H1 (cell line): Measurements from ENCODE around the gene RPS3. TPM values are rescaled to one million over a fixed set of nuclear protein-coding genes. Genes with fewer than 3 reads are reported as not detected.

Experiments used
- CTCF ChIA-PET: fragments of 300-600 bp; sonication (Branson Sonifier 250); formaldehyde crosslinking; loops from one replicate; lab custom pipeline; 2021; ENCODE audit not compliant: partially characterized antibody; lab: Charles Lee
- POLR2A ChIA-PET: fragments of 300-600 bp; sonication (Branson Sonifier 250); formaldehyde crosslinking; loops from one replicate; lab custom pipeline; 2021; ENCODE audit warnings: inconsistent platforms; ENCODE audit not compliant: partially characterized antibody; lab: Charles Lee
- DNase-seq, 2 experiments: peaks; one replicate each; pipeline versions ENCODE4 v3.0.0 to v3.0.0-alpha.2; 2010 to 2022; ENCODE audit warnings: low spot score in 2 of 2, low read depth in 1 of 2, mixed read lengths in 1 of 2
- FAIRE-seq: peaks from 2 replicates; lab custom pipeline; 2011; peaks lifted over from hg19 to GRCh38; lab: Jason Lieb, UNC
- H2AFZ ChIP-seq: 2 replicates; pipeline ENCODE4 v1.8.1; 2012; ENCODE audit warnings: low read length, inconsistent platforms
- H2AK5ac ChIP-seq: 2 replicates; pipeline ENCODE4 v1.6.1; 2013; ENCODE audit warnings: low read depth, low read length
- H2BK120ac ChIP-seq: replicated peaks from 2 replicates; pipeline ENCODE3; 2013; ENCODE audit warnings: low read depth, low read length, inconsistent platforms
- H2BK12ac ChIP-seq: 2 replicates; pipeline ENCODE4 v1.6.1; 2013; ENCODE audit warnings: low read depth, low read length
- H2BK15ac ChIP-seq: 2 replicates; pipeline ENCODE4 v1.6.1; 2013; ENCODE audit warnings: low read length
- H2BK20ac ChIP-seq: 2 replicates; pipeline ENCODE4 v1.6.1; 2013; ENCODE audit warnings: low read length
- H2BK5ac ChIP-seq: 2 replicates; pipeline ENCODE4 v1.6.1; 2013; ENCODE audit warnings: low read depth, low read length
- H3K14ac ChIP-seq: 2 replicates; pipeline ENCODE4 v1.6.1; 2013; ENCODE audit warnings: inconsistent platforms; ENCODE audit not compliant: insufficient read length
- H3K18ac ChIP-seq: 2 replicates; pipeline ENCODE4 v1.6.1; 2013; ENCODE audit warnings: low read length; ENCODE audit errors: extremely low read depth
- H3K23ac ChIP-seq: 2 replicates; pipeline ENCODE4 v1.6.1; 2013; ENCODE audit warnings: inconsistent platforms; ENCODE audit not compliant: insufficient read length
- H3K23me2 ChIP-seq: 2 replicates; pipeline ENCODE4 v1.6.1; 2013; ENCODE audit warnings: low read depth, low read length
- H3K27ac ChIP-seq: 2 replicates; pipeline ENCODE4 v1.6.1; 2011; ENCODE audit warnings: low read depth, low read length, inconsistent platforms
- H3K27me3 ChIP-seq, 4 experiments: replicated peaks in 1 of 4; 1 replicate in 1 of 4; 2 replicates in 3 of 4; pipeline versions ENCODE4 v1.6.1 to v1.8.1; 2011 to 2013; ENCODE audit warnings: low read length in 3 of 4, mild to moderate bottlenecking in 3 of 4, inconsistent platforms in 2 of 4, mixed read lengths in 2 of 4, moderate library complexity in 1 of 4; ENCODE audit not compliant: control insufficient read depth in 3 of 4, insufficient read depth in 3 of 4; ENCODE audit errors: extremely low read depth in 1 of 4
- H3K36me3 ChIP-seq, 4 experiments: 2 replicates each; pipeline versions ENCODE4 v1.6.1 to v1.8.1; 2011 to 2013; ENCODE audit warnings: mild to moderate bottlenecking in 4 of 4, low read length in 3 of 4, moderate library complexity in 2 of 4, control low read depth in 1 of 4, inconsistent platforms in 1 of 4; ENCODE audit not compliant: insufficient read depth in 4 of 4, control insufficient read depth in 2 of 4
- H3K4ac ChIP-seq: replicated peaks from 2 replicates; pipeline ENCODE3; 2013; ENCODE audit warnings: low read length, low read depth, mixed read lengths, inconsistent platforms; ENCODE audit not compliant: insufficient read length
- H3K4me1 ChIP-seq, 4 experiments: replicated peaks in 1 of 4; 1 replicate in 1 of 4; 2 replicates in 3 of 4; pipeline versions ENCODE4 v1.6.1 to v1.8.1; 2011 to 2013; ENCODE audit warnings: low read length in 3 of 4, inconsistent platforms in 2 of 4, mixed read lengths in 1 of 4; ENCODE audit not compliant: insufficient read depth in 4 of 4, control insufficient read depth in 3 of 4
- H3K4me2 ChIP-seq, 2 experiments: 2 replicates each; pipeline versions ENCODE4 v1.6.1 to v1.8.1; 2011 to 2013; ENCODE audit warnings: low read depth in 2 of 2, low read length in 2 of 2, control low read depth in 1 of 2, inconsistent platforms in 1 of 2, mild to moderate bottlenecking in 1 of 2; ENCODE audit not compliant: insufficient read depth in 1 of 2
- H3K4me3 ChIP-seq, 4 experiments: fragments of 200-600, 300-600 bp in 1 of 4; sonication (generic), shearing (Covaris generic), sonication (Bioruptor Twin) in 1 of 4; 2 replicates each; pipeline versions ENCODE4 v1.5.1 to v1.8.1; 2011 to 2016; ENCODE audit warnings: low read length in 4 of 4, low read depth in 3 of 4, control low read depth in 2 of 4, inconsistent platforms in 2 of 4, mild to moderate bottlenecking in 2 of 4, mixed read lengths in 1 of 4, moderate library complexity in 1 of 4; ENCODE audit not compliant: insufficient read depth in 2 of 4; ENCODE audit errors: extremely low read depth in 1 of 4
- H3K56ac ChIP-seq: replicated peaks from 2 replicates; pipeline ENCODE3; 2013; ENCODE audit warnings: low read depth, mild to moderate bottlenecking, mixed read lengths, low read length, inconsistent platforms; ENCODE audit not compliant: insufficient read length
- H3K79me1 ChIP-seq: 2 replicates; pipeline ENCODE4 v1.6.1; 2013; ENCODE audit warnings: low read depth, low read length, control low read depth
- H3K79me2 ChIP-seq, 2 experiments: 2 replicates each; pipeline versions ENCODE4 v1.6.1 to v1.8.1; 2012 to 2013; ENCODE audit warnings: low read length in 2 of 2, mild to moderate bottlenecking in 2 of 2, inconsistent platforms in 1 of 2; ENCODE audit not compliant: insufficient read depth in 2 of 2, control insufficient read depth in 1 of 2
- H3K9ac ChIP-seq, 4 experiments: replicated peaks in 1 of 4; 1 replicate in 1 of 4; 2 replicates in 3 of 4; pipeline versions ENCODE4 v1.6.1 to v1.8.1; 2011 to 2013; ENCODE audit warnings: low read depth in 3 of 4, low read length in 3 of 4, control low read depth in 2 of 4, mild to moderate bottlenecking in 2 of 4, moderate library complexity in 2 of 4, inconsistent platforms in 1 of 4; ENCODE audit errors: extremely low read depth in 1 of 4
- H3K9me3 ChIP-seq, 2 experiments: 2 replicates each; pipeline versions ENCODE4 v1.6.1 to v1.8.1; 2012 to 2013; ENCODE audit warnings: mild to moderate bottlenecking in 2 of 2, moderate library complexity in 2 of 2, control low read depth in 1 of 2, inconsistent platforms in 1 of 2, low read depth in 1 of 2, low read length in 1 of 2, mixed read lengths in 1 of 2; ENCODE audit not compliant: insufficient read depth in 2 of 2
- H4K20me1 ChIP-seq, 2 experiments: replicated peaks in 1 of 2; 2 replicates each; pipeline versions ENCODE3 to v1.8.1; 2011 to 2013; ENCODE audit warnings: inconsistent platforms in 2 of 2, low read length in 2 of 2, mild to moderate bottlenecking in 1 of 2; ENCODE audit not compliant: insufficient read depth in 2 of 2, control insufficient read depth in 1 of 2
- H4K5ac ChIP-seq: 2 replicates; pipeline ENCODE4 v1.6.1; 2013; ENCODE audit warnings: low read length, low read depth, mixed read lengths, inconsistent platforms; ENCODE audit not compliant: insufficient read length
- H4K8ac ChIP-seq: 2 replicates; pipeline ENCODE4 v1.8.0; 2013; ENCODE audit warnings: mild to moderate bottlenecking, moderate library complexity, low read length, inconsistent platforms; ENCODE audit not compliant: insufficient read depth; ENCODE audit errors: extremely low read depth
- H4K91ac ChIP-seq: replicated peaks from 2 replicates; pipeline ENCODE3; 2013; ENCODE audit warnings: low read length, mixed read lengths, inconsistent platforms; ENCODE audit not compliant: insufficient read length
- ASH2L ChIP-seq: fragments of 200-600, 300-600 bp; sonication (generic); IDR thresholded peaks from one replicate; pipeline ENCODE4 v1.7.1; 2017; ENCODE audit warnings: low read length
- KDM4A ChIP-seq: IDR thresholded peaks from one replicate; pipeline ENCODE4 v1.7.1; 2012; ENCODE audit warnings: low read depth, mild to moderate bottlenecking, moderate library complexity, low read length, inconsistent platforms; ENCODE audit not compliant: severe bottlenecking
- TBP ChIP-seq: IDR thresholded peaks from 2 replicates; pipeline ENCODE4 v1.6.1; 2011; ENCODE audit warnings: low read depth, low read length, improper control_type of control experiment
- WGBS, 2 experiments: shearing (Covaris generic) in 1 of 2; methylation state at CpG; one replicate each; pipeline versions ENCODE4 v1.1.6 to v1.1.7; 2013 to 2015; ENCODE audit warnings: low lambda C conversion rate in 2 of 2, mixed read lengths in 2 of 2, inconsistent platforms in 1 of 2, low coverage in 1 of 2, missing lambda C conversion rate in 1 of 2; ENCODE audit not compliant: insufficient replicate concordance in 2 of 2, insufficient coverage in 1 of 2, insufficient read length in 1 of 2; ENCODE audit errors: extremely low coverage in 1 of 2, missing lambda C conversion rate in 1 of 2; 5-methylcytosine and 5-hydroxymethylcytosine counted together
- polyA plus RNA-seq, 7 experiments: library from polyadenylated mRNA; depleted of rRNA in 3 of 7; stranded (reverse) in 5 of 7; unstranded in 2 of 7; fragments of >200 nt in 5 of 7; fragments of 200-250 nt in 2 of 7; gene quantifications; 1 replicate in 5 of 7; 2 replicates in 1 of 7; 4 replicates in 1 of 7; pipeline versions ENCODE4 v1.2.1 to v1.2.3, GENCODE V29; 2011 to 2013; ENCODE audit warnings: missing spikeins in 2 of 7, mixed read lengths in 2 of 7
- total RNA-seq: library from RNA; stranded (reverse); fragmentation: NEBNext Ultra II Directional; extraction: Animal tissue kit (Norgen Biotek cat#: 25700); gene quantifications from 2 replicates; pipeline ENCODE4 v1.2.1, GENCODE V29; 2021

RPS3 gene
- total and polyA plus RNA-seq, 2 of the 8 experiments (the other 6 are each of a cell fraction or from before 2014, with no cell fraction given), result 3,813 to 4,194 TPM

DNA sequence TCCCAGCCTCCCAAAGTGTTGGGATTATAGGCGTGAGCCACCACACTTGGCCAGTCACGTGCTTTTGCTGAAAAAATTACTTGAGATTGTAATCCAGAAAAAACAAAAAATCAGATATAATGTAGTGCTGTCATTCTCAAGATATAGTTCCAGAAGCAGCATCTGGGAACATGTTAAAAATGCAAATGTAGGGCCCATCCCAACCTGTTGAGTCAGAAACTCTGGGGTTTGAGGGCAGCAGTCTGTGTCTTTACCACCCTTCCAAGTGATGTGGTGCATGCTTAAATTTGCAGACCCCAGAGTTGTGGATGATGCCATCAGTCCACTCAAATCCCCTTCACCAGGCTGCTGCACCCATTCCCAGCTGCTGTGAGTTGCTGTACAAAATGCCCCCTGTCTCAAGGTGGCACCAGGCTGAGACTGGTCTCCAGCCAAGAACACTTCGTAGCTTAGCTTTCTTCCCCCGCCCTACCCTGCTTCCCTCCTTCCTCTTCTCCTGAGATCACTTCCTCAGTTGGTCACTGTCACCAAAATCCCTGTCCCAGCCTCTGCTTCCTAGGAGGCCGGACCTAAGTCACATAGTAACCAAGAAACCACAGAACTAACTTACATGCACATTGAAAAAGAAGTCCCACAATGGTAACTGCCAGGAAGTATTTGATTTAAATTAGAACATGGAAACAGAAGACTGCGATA lies 29.6 kb upstream of the RPS3 start:
- no peak overlapping the region for H4K8ac ChIP-seq
- H3K4me1 ChIP-seq, result no peaks in the 10 kb centered on the region
- no peak overlapping the region for H2AK5ac ChIP-seq
- no peaks in the 10 kb centered on the region for H3K79me1 ChIP-seq
- no peak overlapping the region for H2BK15ac ChIP-seq
- no peak overlapping the region for H3K27ac ChIP-seq
- FAIRE-seq (no peak), DNase-seq (no peak)
- H2AFZ ChIP-seq, result no peak overlapping the region
- H3K23me2 ChIP-seq, result no peaks in the 10 kb centered on the region
- no peak overlapping the region for H3K14ac ChIP-seq
- H4K20me1 ChIP-seq, result no peaks in the 10 kb centered on the region
- no peaks in the 10 kb centered on the region for H3K79me2 ChIP-seq
- H3K36me3 ChIP-seq, result no peaks in the 10 kb centered on the region
- no peak overlapping the region for H2BK12ac ChIP-seq
- H3K9me3 ChIP-seq, result no peaks in the 10 kb centered on the region
- no peak overlapping the region for H4K91ac ChIP-seq
- POLR2A ChIA-PET, result no interaction called here
- H3K4me2 ChIP-seq, result no peak overlapping the region
- H3K9ac ChIP-seq, result no peak overlapping the region
- H3K56ac ChIP-seq, result no peak overlapping the region
- no peak overlapping the region for H4K5ac ChIP-seq
- CTCF ChIA-PET, result interaction anchor here (0.6 to 1.2 kb wide), 3 partner anchors 89 to 94 kb away, joined by 4 to 7 read pairs (median 4); no protein-coding TSS in a partner anchor
- H2BK120ac ChIP-seq, result no peak overlapping the region
- H3K23ac ChIP-seq, result no peak overlapping the region
- no peak overlapping the region for H3K4me3 ChIP-seq
- H2BK5ac ChIP-seq, result no peak overlapping the region
- H3K4ac ChIP-seq, result no peak overlapping the region
- no peak for TF ChIP-seq KDM4A
- TF ChIP-seq ASH2L, result no peak
- no peak for TF ChIP-seq TBP
- 85% methylated on average over 6 of the region's 6 CpGs; no CpG with 5 or more reads in 1 of the 2 experiments for WGBS, 2 experiments
- H3K18ac ChIP-seq, result peak overlapping the region; percentile 38; the same call in 1 of the 2 replicates
- H2BK20ac ChIP-seq, result no peak overlapping the region
- H3K27me3 ChIP-seq, result no peaks in the 10 kb centered on the region; a peak in 1 of 7 replicates
